ENCODE data around the gene FHL2.
"Not testable (repeated sequence)": the region's sequence is repeated elsewhere in the genome, so short reads cannot be mapped to it uniquely, and the experiment has no call there.

The FHL2 gene

DNA sequence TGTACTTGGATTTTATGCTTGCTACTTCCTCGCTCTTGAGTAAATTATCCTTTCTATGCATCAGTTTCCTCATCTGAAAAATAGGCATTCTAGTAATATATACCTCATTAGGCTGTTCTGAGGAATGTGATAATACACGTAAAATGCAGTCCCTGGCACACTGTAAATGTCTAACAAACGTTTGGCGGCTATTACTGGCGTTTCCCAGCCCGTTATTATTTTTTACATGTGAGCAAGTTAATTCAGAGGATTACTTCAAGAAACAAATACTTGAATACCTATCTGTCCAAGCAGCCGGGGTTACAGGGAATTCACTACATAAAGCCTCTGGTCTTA is 62.1 kb downstream of the FHL2 start:
- no peak for DNase-seq

DNA sequence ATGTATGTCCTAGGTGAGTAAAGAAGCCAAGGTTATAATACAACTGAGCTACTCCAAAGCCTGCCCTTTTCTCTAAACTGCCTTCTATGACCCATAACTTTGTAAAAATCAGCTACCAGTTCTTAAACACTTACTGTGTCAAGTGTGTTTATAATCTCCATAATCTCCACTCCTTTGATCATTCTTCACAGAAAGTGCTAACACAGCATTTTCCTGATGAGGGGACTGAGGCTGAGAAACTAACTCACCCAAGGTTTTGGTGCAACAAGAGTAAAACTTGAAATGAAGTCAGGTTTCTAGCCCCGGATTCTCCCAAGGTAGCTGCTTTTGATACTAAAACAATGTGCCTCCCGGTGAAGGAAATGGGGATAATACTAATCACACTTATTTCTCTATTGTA is 63.4 kb downstream of the FHL2 start:
- DNase-seq, result no peak

DNA sequence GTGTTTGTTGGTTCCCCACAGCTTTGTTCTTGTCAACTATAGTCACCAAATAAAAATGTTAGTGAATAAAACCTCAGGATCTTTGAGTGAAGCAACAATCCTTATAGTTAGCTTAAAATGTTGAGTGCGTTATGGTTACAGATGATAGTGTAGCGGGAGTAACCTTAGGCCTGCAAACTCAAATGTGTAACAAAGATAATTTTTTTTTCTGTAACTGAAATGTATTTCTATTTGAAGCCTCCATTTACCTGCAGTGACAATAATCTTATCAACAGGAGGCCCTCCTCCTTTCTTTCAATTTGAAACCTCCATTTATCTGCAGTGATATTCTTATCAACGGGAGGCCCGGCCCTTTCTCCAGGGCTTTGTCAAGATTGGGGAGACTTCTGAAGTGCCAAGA is 64.6 kb downstream of the FHL2 start:
- no peak for DNase-seq

DNA sequence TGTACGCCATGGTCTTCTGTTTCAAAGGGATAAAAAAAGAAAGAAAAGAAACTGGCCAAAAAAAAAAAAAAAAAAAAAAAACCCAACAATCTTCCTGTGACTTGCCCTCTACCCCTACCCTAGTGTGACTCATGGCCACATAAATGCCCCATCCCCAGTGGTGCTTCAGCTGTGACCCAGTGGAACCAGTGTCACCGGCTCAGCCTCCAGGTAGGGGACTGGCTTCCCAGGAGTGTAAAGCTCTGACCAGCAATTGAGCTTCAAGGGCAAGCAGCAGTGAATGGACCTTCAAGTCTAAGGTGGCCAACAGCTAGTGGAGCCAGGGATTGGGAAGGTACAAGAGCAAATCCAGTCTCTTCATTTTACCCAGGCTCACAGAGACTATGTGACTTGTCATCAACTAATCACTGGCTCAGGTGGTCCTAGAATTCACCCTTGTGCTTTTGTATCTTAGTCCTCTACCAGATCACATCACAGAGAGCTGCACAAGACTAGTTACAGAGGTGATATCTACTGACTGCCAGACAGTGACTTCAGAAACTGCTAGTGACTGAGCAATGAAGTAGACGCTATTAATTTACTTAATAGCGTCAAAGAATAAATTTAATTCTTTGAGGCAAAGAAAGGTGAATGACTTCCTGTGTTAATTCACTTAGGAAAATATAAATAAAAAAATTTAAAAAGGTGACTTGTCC is 68.0 kb downstream of the FHL2 start:
- peak; percentile 60 for DNase-seq

DNA sequence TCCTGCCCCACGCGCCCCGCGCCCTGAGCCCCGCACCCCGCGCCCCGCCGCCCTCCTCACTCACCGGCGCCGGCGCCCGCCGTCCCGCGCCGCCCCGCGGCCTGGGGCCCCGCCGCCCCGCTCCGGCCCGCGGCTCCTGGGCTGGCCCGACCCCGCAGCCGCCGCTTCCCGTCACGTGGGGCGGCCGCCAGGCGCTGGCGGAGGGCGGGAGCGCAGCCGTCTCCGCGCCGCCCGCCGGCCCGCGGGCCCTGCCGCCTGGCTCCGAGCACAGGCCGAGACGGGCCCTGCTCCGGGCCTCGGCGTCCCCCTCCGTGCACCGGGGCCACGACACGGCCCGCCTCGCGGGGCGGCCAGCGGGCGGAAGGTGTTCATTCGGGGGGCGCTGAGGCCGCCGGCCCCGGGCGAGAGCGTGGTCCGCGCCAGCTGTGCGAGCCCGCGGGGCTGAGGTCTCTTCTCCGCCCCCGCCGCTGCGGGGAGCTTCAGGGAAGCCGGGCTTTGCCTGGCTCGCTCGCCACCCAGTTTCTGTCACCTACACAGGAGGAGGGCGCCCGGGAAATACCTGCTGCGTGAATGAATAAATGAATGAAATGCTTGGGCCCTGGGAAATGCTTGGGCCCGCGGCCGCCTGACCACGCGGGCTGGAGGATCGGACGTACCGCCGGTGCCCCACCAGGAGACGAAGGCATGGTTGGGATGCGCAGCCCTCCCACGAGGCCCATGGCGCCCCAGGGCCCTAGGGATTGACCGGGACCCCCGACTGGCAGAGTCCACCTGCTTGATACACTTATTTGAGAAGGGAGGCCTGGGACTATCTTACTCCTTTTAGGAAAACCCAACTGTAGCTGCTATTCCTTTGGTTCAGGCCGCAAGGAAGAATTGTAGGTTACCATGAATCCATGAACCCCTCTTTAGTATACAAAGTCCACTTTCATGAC is 69.0 kb downstream of the FHL2 start, which contains the start of gene TGFBRAP1:
Gene TGFBRAP1, minus strand, starts transcription at position 175 of the 935 bp plus-strand sequence. CDS start 21,434 bp downstream, outside the sequence.
- peak; percentile 82 for DNase-seq

DNA sequence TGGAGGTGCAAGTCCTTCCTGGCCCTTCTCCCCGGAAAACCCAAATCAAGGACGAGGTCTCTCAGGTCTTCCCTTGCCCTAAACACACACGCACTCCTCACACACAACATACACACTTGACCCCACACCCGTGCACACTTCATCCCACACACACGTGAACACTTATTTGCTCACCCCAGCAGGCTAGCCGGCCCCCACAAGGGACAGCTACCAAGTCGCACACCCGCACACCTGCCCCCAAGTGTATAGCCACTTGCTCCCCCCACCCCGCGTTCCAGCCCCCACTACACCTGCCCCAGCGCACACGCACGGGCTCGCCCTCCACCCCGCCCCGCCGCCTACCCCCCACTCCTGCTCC is 69.7 kb downstream of the FHL2 start:
- peak; percentile 72 for DNase-seq

DNA sequence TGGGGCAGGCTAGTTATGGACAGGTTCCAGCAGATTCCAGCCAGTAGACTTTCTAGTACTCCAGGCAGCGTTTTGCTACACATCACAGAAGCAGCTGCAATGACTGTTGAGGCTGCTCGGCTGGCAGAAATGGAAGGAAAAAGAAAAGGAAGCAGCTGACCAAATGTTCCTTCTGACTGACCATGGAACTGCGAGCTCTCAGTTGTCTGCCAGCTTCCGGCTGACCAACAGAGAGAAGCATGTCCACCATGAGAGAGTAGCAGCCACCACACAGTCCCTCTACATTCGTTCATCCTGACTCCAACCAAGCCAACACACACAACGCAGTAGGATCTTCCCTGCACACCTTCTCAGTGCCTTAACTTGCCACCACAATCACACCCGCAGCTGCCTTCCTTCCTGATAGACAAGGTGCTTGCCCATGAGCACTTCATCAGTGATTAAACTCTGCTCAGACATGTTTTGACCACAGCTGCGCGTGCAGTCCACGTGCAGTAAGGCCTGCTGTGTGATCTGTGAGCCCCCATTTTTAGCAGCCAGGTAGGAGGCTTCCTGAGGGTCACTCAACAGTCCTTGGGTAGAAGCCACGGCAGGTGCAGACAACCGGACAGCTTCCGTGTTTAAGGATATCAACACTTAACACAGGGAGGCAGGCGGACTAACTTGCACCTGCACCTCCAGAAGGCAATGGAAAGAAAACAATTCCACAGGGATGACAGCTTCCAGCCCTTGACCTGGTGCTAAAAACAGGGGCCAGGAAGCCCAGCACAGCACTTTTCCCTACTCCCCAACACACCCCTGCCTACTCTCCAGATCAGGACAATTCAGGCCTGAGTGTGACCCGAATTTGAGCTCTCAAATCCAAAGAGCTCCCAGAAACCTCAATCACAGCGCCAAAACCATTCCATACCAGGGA is 70.3 kb downstream of the FHL2 start:
- peak; percentile 61 for DNase-seq

DNA sequence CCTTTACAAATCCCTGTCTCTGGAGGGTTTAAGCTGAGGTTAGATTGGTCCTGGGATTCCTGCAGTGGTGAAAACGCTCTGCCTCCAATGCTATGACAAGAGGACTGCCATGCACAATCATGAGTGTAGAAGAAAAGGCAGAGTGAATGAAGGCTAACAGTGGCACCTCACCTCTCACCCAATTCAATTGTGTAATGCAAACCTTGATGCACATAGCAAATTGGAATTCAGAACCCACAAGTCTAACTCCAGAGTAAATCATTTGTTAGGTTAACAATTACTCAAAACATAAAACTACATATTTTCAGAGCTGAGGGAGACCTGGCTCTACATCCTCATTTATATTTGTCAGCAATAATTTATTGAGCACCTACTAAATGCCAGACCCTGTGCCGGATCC is 71.2 kb downstream of the FHL2 start:
- no peak for DNase-seq

DNA sequence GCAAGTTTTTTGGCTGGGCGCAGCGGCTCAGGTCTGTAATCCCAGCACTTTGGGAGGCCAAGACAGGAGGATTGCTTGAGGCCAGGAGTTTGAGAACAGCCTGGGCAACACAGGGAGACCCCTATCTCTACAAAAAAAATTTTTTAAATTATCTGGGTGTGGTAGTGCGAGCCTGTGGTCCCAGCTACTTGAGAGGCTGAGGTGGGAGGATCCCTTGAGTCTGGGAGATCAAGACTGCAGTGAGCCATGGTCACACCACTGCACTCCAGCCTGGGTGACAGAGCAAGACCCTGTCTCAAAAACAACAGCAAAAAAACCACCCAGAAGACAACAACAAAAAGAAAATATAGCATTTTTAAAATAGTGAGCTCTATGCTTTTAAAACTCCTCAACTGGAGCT is 71.6 kb downstream of the FHL2 start:
- not testable (repeated sequence) for DNase-seq

DNA sequence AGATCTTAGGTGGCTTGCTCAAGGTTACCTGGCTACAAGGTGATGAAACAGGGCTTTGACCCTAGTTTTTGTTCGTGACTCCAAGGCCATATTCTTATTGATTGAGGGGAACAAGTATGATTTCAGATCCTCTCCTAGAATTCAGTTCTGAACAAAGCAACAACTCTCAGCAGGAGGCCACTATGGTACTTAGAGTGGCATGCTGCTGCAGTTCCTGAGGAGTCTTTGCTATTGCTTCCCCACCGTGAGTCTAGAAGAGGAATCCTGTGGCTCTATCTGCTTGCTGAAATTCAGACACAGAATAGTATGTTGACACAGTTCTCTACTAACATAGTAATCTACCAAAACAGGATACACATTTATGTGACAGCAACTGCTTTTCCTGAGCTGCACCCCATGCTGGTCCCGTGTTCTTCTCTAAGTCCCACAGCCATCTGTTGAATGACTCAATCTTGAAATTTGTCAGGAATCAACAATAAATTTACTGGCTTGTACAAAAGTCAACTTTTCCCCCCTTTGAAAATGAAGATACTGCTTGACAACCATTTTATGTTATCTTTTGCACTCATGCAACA is 73.4 kb downstream of the FHL2 start:
- DNase-seq, result no peak

DNA sequence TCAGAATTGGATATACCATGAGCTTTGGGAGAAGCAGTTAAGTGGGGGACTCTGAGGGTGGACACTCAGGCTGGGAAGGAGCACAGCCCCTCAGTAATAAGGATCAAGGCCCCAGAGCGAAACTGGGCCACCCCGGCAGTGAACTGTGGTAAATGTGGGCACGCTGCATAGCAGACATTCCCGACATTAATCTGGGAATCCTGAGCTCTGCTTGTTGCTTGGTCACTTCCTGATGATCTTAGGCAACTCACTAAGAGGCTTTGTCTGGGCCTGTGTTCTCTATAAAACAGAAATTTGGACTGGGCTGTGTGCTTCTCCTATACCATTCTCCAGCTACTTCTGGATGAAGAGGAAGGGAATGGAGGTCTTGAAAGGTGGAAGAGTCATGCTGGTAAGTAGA is 74.1 kb downstream of the FHL2 start:
- no peak for DNase-seq

DNA sequence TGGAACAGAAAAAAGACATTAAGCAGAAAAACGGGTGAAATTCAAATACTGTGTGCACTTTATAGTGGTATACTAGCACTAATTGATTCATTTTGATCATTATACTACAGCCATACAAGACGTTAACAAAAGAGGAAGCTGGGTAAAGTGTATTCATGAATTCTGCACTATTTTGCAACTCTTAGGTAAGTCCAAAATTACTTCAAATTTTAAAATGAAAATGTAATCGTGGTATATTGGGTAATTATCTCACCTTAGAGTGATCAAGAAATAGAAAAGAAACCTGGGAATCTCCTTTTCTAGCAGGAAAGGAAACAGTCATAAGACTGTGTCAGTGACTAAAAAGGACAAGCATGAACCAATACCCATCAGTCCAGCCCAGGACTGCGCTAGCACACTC is 74.8 kb downstream of the FHL2 start:
- no peak for DNase-seq

DNA sequence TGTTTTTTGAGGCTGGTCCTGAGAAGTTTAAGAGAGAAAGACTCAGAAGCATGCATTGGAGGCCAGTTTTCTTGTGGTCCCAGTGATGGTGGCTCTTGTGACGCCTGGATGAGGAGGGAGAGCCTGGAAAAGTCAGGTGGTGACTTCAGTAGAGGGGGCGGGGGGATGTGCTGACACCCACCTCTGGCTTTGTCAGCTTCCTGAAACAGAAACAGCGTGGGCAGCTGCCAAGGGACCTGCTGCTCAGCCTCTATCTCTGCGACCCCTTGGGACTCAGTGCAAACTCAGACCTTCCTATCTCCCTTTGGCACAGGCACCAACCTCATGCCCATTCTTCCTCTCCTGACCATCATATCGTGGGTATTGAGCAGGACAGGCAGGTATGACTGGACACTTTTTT is 75.7 kb downstream of the FHL2 start:
- DNase-seq, result no peak

DNA sequence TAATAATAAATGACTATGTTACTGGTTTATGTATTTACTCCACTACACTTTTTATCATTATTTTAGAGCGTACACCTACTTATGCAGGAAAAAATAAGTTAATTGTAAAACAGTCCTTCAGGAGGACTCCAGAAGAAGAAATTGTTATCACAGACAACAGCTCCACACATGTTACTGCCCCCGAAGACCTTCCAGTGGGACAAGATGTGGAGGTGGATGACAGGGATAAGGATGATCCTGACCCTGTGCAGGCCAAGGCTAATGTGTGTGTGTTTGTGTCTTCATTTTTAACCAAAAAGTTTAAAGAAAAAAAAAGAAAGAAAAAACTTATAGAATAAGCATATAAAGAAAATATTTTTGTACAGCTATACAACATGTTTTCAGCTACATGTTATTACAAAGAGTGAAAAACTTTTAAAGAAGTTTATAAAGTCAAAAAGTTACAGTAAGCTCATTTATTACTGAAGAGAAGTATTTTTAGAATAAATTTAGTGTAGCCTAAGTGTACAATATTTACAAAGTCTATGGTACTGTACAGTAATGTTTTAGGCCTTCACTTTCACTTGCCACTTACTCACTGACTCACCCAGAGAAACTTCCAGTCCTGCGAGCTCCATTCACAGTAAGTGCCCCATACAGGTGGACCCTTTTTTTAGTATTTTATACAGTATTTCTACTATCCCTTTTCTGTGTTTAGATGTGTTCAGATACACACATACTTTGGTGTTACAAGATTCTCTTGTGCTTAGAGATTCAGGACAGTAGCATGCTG is 76.8 kb downstream of the FHL2 start:
- DNase-seq, result no peak

DNA sequence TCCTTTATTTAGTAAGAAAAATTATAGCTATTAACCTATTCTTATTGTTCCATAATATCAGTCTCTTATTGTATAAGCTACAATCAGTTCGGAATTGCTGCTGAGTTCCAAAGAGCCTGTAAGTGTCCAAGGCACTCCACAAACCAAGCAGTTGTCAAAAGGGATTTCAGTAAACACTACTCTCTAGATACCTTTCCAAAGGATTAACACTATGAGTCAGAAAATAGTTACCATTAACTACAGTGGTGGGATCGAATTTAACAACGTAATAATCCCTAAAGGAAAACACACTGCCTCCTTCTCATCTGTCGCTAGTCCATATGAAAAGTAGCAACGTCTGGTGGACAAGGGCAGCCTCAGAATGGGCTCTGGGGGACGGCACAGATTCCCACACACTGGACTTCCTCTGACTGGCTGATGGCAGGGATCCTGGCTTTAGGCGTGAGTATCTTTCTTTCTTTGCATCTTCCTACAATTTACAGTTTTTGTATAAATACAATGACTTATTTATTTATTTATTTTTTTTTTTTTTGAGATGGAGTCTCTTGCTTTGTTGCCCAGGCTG is 78.1 kb downstream of the FHL2 start:
- DNase-seq, result no peak

DNA sequence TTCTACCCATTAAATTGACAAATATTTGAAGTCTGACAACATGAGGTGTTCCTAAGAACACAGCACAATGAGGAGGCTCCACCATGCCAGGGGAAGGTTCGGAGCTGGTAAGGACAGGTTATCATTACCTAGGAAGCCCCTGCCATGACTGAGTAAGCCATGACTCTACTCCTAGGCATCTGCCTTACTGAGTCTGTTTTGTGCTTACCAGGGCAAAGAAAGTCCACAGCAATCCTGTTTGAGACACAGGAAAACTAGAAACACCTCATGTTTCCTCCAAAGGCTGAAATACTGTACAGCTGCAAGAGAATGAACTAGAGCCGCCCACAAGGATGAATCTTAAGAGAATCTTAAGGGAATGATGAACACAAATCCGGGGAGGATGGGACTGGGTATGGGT is 80.9 kb downstream of the FHL2 start:
- DNase-seq, result no peak

DNA sequence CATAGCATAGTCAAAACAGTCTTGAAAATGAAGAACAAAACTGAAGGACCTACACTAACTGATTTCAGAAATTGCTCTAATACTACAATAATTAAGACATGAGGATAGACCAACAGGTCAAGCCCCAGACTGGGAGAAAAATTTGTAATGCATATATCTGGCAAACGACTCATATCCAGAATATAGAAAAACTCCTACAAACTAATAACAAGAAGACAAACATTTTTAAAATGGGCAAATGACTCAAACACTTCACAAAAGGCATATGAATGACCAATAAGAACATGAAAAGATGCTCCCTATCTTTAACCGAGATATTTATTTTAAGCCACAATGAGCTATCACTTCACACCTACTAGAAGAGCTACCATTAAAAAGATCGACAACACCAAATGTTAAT is 83.5 kb downstream of the FHL2 start:
- DNase-seq, result no peak

DNA sequence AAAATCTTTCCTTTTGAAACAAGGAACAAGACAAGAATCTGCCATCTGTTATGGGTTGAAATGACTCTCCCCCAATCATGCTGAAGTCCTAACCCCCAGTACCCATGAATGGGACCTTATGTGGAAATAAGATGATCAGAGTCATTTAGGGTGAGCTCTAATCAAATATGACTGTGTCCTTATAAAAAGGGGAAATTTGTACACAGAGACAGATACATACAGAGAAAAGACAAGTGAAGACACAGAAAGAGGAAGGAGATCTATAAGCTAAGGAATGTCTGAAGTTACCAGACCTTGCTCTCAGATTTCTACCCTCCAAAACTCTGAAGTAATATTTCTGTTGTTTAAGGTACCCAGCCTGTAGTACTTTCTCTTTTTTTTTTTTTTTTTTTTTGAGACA is 85.0 kb downstream of the FHL2 start:
- DNase-seq, result no peak

All from activated CD8-positive, alpha-beta memory T cell treated with anti-CD3 and anti-CD28 coated beads, Interleukin-2, amount 50 U/mL, for 48 hours (primary cell).